EH (cell line): ENCODE data around the gene NFATC1.
"Not testable (repeated sequence)": the region's sequence is repeated elsewhere in the genome, so short reads cannot be mapped to it uniquely, and the experiment has no call there.

Experiments used
- DNase-seq: peaks from one replicate; pipeline ENCODE4 v3.0.0-alpha.2; 2015; ENCODE audit warnings: low read depth

NFATC1 gene

GRCh38 chr18:79375441-79376154 lies 20.1 kb upstream of the NFATC1 start:
- DNase-seq = no peak

DNA sequence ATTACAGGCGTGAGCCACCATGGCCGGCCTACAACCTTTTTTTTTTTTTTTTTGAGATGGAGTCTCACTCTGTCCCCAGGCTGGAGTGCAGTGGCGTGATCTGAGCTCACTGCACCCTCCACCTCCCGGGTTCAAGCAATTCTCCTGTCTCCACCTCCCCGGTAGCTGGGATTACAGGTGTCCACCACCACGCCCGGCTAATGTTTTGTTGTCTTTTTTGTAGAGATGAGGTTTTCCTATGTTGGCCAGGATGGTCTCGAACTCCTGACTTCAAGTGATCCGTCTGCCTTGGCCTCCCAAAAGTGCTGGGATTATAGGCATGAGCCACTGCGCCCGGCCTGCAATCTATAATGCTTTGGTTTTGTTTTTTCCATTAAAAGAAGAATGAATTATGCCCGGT lies 19.1 kb upstream of the NFATC1 start:
- not testable (repeated sequence) for DNase-seq

- no peak for DNase-seq
Observed at GRCh38 chr18:79377187-79377891, 18.4 kb upstream of the NFATC1 start.

DNA sequence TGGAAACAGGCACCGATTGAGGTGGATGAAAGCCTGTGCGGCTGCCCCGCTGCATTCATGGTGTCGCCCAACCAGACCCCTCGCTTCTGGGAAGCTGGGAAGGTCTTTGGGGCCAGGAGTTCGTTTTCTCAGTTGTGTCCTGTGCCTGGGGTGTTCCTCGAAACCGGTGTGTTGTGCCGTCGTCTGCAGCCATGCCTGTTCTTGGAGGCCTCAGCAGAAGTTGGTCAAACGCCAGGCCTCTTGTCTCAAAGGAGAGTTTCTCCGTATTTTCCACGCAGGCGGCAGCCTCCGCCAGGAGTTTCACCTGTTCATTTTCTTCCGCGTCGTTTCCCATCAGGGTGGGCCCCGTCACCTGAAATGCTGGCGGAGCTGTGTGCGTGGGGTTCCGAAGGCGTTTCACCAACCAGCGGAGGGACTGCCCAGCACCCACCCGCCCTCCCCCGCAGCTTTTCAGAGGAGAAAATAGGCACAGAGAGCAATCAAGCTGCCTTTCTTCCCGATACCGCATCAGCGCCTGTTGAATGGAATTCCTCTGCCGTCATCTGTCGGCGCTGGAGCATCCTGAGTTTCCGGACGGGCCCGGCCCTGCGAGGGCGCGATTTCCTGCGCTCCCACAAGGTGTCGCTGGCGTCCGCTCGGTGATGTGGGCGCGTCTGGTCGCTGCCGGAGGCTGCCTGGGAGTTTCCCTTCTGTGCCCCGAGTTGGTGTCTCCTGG lies 17.0 kb upstream of the NFATC1 start:
- DNase-seq = peak; percentile 75

DNA sequence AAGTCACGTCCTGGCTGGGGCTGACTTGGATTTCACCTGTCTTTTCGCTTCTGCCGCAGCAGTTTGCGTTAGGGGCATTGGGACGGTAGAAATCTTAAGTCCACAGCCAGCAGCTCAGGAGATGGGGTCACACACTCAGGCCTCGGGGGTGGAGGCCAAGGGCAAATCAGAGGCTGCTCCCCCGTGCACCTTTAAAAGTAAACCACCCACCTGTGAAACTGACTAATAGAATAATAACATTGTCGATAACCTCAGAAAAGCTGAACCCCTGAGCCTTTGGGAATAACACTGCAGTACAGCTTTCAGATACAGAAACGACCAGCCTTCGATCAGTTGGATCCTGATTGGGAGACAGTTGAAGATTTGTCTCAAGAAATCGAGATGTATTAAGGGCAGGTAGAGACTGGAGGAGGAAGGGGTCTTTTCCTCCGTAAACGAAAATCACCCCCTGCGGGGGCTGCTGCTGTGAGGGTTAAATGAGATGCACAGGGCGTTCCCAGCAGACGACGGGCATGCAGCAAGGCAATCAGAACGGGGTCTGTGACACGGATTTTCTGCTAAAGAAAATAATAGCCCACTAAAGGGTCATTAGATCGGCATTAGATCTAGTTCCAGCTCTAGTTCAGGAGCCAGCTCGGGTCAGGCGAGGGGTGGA lies 16.4 kb upstream of the NFATC1 start:
- no peak for DNase-seq

- no peak for DNase-seq
Observed at GRCh38 chr18:79379931-79380815, 15.6 kb upstream of the NFATC1 start.

- DNase-seq = peak; percentile 59
Observed at GRCh38 chr18:79380816-79381806, 14.6 kb upstream of the NFATC1 start.

DNA sequence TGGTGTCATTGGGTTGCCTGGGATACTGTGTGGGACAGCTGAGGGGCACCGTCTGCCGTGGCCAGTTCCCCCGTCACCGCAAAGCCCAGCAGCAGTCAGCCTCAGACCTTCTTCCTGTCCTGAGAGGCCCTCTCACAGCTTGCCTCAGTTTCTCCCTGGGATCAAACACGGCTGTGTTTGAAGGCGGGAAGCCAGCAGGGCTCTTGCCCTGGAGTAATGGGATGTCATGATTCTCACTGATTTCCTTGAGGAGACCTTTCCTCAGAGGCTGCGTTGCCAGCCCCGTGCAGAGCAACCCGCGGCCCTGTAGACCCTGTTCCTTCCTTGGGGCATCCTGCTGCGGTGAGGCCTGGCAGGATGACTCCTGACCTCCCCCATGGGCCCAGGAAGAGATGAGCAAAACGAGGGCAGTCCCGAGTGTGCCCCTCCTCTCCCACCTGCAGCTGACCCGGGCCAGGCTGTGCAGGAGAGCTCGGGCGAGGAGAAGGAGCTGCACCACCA lies 13.9 kb upstream of the NFATC1 start:
- no peak for DNase-seq

DNA sequence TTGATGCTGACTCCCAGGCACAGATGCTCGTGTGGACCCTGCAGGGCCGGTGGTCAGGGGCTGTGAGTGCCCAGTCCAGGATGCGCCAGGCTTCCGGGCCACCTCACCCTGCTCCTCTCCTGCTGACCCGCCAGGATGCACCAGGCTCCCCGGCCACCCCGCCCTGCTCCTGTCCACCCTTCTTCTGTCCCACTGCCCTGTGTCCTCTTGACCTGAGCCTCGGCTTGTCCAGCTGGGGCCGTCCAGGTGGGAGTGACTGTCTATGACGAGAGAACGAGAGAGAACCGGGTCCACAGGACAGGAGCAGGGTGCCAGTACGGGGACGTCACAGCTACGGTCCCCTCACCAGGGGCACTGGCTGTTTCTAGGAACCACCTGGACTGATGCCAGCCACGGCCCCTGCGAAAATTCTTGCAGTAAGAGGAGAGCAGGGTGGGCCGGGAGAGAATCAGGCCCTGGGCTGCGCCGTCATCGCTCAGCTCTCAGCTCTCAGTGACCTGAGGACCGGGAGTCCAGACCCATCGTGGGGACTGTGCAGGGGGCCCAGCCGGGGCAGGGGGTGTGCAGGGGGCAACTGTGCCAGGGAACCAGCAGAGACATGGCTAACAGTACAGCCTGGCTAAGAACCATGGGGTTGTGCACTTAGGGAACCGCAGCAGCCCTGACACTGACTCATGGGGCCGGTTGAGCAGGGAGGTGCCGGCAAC lies 12.9 kb upstream of the NFATC1 start:
- DNase-seq = no peak

GRCh38 chr18:79383388-79384056 lies 12.2 kb upstream of the NFATC1 start:
- no peak for DNase-seq

- DNase-seq = no peak
Observed at GRCh38 chr18:79384151-79384807, 11.5 kb upstream of the NFATC1 start.

- no peak for DNase-seq
Observed at GRCh38 chr18:79384834-79385233, 10.9 kb upstream of the NFATC1 start.

GRCh38 chr18:79385326-79385707 lies 10.4 kb upstream of the NFATC1 start:
- no peak for DNase-seq

- DNase-seq = no peak
Observed at GRCh38 chr18:79385708-79386341, 9.9 kb upstream of the NFATC1 start.

DNA sequence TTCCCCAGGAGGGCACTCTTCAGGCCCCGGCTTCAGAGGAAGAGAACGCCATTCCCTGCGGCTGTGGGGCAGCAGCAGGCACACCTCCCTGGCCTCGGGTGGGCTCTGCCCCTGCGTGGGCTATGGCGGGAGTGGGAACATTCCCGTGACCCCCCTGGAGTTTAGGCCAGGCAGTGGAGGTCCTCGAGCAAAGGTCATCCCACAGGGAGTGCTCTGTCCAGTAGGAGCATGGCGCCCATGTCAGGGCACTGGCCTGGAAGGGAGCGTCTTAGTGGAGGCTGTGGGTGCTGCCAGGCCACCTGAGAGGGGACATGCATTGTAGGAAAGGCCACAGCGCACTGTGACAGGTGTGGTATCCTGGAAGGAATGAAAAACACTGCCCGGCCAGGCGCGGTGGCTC lies 9.2 kb upstream of the NFATC1 start:
- no peak for DNase-seq

GRCh38 chr18:79387214-79387613 lies 8.5 kb upstream of the NFATC1 start:
- DNase-seq = no peak

DNA sequence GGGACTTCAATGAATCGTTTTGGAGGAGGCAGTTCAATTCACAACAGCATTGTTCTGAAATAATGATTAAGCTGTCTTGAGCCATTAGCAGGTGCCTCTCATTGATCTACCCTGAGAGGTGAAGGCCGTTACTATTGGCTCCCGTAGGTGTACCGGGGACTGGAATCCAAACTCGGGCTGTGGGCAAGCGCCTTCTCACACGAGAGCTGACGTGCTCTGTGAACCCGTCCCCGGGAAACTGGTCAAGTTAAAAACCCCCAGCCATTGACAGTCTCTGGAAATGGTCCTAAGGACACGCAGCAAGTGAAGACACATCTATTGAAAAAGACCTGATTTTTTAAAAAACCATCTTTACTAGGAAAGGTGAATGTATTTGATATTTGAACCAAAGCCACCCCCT lies 8.1 kb upstream of the NFATC1 start:
- DNase-seq = no peak

GRCh38 chr18:79388043-79388442 lies 7.7 kb upstream of the NFATC1 start:
- DNase-seq = no peak
